ENCODE results near the gene HERC4.
A peak's percentile ranks its signal among the peaks of the same experiment; 100 is the strongest.
"Not testable (repeated sequence)": the region's sequence is repeated elsewhere in the genome, so short reads cannot be mapped to it uniquely, and the experiment has no call there.

Gene HERC4

DNA sequence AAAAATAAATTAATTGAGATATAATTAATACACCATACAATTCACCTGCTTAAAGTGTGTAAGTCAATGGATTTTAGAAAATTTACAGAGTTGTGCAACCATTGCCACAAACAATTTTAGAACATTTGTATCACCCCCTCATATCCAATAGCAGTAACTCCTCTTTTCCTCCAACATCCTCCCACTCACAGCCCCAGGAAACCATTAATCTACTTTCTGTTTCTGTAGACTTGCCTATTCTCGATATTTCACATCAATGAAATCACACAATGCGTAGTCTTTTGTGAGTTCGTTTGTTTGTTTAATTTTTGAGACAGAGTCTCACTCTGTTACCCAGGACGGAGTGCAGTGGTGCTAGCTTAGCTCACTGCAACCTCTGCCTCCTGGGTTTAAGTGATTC is 13.7 kb upstream of the HERC4 start:
- no peak for DNase-seq

DNA sequence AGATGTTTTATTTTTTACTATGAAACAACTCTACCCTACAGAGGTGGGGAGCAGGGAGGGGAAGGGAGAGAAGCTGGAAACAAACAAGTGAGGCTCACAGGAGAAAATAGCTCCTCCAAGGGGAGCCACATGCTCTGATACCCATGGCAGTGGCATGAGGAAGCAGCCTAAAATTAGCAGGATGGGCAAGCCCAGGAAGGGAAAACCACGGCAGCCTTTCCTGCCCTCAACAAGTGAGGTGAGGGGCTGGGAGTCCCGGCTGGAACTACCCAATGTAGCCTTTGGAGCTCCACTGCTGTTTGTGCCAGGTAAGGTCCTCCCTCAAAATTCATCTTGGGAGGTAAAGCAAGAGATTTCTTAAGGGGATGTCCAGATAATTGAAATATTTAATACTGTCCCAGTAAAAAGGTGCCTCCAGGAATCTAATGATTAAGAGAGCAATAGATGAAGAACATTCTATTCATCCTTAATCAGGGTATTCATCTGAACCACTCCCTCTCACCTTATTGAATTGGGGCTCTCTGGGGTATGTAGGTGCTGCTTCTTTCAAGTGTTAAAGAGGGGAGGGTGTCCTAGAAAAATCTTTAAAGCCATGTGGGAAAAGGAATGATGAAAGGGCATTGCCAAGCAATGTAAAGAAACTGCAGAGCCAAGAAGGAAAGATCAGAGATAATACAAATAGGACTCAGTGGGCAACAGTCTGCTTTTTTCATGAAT is 12.8 kb upstream of the HERC4 start:
- no peak for DNase-seq

DNA sequence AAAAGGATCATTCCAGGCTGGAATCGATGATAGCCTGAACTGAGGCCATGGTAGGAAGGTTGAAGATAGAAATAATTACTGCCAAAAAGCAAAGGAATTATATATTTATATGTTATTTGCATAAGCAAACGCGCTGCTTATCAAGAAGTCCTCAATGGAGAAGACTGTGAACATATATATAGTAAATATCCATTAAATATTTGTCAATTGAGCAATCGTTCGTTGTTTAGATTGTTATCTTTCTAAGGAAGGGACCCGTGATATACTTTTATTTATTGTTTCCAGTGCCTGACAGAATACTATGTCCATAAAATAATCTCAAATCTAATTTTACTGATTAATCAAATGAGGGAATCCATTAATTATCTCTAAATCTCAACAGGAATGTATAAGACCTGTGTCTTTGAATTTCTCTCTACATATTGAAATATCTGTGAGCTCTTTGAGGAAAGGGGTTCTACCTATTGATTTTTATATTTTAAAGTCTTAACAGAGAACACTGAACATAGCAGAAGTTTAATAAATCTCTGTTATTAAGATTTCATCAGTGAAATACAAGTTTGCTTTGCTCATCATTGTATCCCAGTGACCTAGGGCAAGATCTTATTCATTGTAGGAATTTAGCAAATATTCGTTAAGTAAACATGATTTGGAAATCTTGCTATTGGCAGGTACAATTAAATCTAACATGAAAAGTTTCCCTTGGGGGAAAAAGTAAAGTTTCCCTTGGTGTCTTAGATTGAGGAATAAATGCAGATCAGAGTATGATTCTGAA is 12.0 kb upstream of the HERC4 start:
- no peak for DNase-seq

DNA sequence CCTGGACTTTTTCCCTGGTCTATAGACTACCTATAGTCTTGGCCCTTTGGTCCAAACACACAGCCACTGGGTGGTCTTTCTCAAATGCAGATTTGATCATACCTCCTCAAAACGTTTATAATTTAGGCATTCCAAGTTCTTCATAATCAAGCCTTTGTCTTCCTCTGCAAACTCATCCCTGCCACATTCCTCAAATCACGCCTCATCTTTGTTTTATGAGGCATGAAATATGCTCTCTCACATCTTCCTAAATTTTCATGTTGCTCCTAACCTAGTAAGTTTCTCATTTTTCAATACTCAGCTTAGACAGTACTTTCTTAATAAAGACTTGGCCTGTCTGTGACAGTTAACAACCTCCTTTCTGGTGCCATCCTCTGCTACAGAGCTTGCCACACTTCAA is 10.9 kb upstream of the HERC4 start:
- no peak for DNase-seq

- no peak for DNase-seq
Observed at GRCh38 chr10:68084469-68084868, 9.4 kb upstream of the HERC4 start.

GRCh38 chr10:68083953-68084352 is 8.9 kb upstream of the HERC4 start:
- DNase-seq, result no peak

DNA sequence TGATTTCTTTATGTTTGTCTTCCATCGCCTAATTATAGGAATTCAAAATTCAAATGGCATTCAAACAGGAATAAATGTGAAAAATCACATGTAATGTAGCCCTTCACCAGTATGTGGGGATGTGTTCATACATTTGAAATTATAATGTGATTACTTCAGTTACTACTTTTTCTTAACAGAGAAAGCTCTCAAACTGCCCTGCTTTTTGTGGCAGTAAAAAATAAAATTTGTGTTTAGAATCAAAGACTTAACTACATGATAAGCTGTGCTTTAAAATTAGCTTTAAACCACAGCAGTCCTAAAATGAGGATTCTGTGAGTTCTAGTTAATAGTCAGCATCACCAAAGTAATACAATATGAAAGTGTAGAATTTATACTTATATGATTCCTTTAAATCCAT is 7.8 kb upstream of the HERC4 start:
- peak in 1 of 56 donors; percentile 28 for DNase-seq

DNA sequence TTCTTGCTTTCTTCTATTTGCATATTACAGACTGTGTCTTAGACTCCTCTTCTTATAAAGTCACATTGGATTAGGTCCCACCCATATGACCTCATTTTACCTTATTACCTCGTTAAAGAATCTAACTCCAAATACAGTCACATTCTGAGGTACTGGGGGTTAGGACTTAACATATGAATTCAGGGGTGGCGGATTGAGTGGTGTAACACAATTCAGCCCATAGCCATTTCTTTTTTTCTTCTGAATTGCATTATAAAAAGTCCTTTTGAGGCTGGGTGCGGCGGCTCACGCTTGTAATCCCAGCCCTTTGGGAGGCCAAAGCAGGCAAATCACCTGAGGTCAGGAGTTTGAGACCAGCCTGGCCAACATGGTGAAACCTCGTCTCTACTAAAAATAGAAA is 6.8 kb upstream of the HERC4 start:
- no peak for DNase-seq

GRCh38 chr10:68080853-68081431 is 5.9 kb upstream of the HERC4 start:
- DNase-seq, result no peak

GRCh38 chr10:68079434-68079833 is 4.4 kb upstream of the HERC4 start:
- no peak for DNase-seq

GRCh38 chr10:68077026-68077425 is 1.9 kb upstream of the HERC4 start:
- no peak for DNase-seq

DNA sequence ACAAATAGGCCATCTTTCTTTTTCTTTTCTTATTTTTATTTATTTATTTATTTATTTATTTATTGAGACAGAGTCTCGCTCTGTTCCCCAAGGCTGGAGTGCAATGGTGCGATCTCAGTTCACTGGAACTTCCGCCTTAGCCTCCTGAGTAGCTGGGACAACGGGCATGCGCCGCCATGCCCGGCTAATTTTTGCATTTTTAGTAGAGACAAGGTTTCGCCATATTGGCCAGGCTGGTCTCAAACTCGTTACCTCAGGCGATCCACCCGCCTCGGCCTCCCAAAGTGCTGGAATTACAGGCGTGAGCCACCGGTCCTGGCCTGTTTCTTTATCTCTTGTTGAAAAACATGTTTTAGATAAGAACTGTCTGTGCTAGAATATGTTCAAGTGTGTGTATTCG is 998 bp upstream of the HERC4 start:
- not testable (repeated sequence) for DNase-seq

DNA sequence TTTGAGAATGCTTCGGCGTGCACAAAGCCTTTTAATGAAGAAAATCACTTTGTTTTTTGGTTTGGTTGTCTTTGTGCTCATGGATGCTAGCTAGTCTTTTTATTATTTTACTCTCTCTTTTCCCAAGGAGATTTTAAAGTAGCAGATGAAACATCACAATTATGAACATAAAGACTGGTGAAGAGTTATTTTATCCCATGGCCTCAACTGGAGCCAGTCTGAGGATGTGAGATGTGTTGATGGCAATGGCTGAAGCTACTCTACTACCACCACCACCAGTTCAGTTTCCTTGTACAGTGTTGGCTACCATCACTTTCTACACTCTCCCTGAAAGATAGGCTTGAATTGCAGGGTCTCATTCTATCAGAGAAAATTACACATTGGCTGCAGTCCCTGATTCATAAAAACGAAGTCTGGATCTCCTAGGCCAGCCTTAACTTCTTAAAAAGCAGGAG is 494 bp upstream of the HERC4 start:
- DNase-seq, result peak in 1 of 56 donors; percentile 24

DNA sequence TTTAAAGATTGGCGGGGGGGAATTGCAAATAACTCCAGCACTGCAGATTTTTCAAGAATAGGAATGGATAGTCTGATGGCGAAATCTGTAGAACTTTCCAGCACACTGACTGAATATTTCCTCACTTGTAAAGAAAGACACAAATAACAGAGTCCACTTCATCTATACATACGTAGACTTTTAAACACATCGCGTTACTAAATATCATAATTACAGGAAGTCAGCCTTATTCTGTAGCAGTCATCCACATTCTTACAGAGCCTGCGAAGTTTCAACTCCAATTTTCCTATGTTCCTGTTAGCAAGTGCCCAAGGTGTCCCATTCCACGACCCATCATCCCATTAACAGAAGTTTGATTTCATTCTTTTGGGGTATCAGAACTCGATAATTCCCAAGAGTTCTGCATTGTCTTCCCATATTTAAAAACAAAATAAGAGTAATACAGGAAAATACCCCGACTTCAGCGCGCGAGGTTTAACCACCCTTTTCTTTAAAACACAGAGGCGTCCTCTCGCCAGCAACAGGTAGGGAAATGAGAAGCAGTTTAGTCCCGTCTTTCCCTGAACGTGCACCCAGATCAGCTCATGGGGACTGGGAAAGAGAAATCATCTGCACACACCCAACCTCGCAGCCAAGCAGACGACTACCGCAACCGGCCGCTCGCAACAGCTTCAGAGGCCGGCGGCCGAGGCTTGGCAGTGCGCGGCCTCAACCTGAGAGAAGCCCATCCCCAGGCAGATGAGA is 880 bp downstream of the HERC4 start:
- DNase-seq, result peak in 12 of 56 donors; percentile 32 to 65 (median 50)

DNA sequence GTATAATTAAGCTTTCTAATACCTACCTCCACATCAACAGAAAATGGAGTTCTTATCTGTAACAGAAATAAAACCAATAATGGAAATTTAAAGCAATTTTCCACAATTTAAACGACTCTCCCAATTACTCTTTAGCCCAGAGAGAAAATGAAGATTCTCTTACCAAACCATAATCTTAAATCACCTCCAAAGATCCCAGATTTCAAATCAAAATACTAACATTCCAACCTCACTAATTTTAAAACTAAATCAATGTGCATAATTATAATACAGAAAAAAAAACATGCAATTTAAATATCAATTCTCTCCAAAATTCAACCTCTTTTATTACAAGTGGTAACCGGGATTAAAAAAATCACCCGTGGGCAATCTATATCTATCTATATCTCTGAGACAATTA is 1.5 kb downstream of the HERC4 start:
- no peak for DNase-seq

- no peak for DNase-seq
Observed at GRCh38 chr10:68067508-68067907, 7.6 kb downstream of the HERC4 start.

- no peak for DNase-seq
Observed at GRCh38 chr10:68067029-68067428, 8.1 kb downstream of the HERC4 start.

DNA sequence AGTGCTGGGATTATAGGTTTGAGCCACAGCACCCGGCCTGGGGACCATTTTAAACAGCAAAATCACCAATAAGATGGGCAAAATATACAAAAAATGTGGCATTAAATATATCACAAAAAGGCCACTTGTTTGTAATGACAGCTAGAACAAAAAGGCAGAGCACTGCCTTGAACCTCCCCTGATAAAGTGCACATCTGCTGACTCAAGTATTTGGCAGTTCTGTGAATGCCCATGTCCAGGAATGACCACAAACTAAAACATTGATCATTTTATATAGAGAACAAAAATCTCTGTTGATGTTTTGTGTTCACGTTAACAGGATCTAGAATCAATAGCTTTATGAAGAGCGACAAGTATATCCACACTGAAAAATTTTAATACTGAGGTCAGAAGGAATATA is 21.5 kb downstream of the HERC4 start:
- no peak for DNase-seq

DNA sequence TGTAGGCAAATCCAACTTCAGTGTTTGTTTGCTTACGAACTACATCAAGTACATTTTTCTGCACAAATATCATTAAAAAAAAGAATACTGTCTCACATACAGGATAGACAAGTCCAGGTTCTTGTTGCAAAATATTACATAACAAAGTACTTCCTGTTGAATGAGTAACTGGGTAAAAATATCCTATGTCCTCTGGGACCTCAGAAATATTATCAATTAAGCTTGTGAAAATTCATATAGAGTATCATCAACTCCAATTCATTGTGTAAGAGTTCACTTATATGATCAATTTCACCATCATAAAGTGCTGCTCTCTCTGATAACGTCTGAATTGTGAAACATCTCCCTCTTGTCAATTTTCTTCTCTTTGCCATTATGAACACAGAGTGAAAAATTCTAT is 22.6 kb downstream of the HERC4 start:
- DNase-seq, result no peak

DNA sequence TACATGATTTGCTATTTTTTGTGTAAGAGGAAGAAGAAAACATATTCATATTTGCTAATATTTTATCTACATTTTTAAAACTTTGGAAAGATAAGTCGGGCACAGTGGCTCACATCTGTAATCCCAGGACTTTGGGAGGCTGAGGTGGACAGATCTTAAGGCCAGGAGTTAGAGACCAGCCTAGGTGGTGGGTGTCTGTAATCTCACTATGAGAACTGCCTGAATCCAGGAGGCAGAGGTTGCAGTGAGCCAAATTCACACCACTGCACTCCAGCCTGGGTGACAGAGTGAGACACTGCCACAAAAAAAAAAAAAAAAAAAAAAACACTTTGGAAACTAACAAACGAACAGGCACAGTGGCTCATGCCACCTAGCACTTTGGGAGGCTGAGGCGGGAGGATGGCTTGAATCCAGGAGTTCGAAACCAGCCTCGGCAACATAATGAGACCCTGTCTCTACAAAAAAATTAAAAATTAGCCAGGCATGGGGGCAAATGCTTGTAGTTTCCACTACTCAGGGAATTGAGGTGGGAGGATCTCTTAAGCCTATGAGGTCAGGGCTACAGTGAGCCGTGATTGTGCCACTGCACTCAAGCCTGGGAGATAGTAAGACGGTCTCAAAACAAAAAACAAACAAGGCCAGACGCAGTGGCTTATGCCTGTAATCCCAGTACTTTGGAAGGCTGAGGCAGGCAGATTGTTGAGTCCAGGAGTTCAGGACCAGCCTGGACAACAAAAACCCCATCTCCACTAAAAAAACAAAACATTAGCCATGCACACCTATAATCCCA is 25.6 kb downstream of the HERC4 start:
- no peak for DNase-seq
